Glutamatergic neuron (in vitro differentiated cells): ENCODE measurements around the gene PLK3. TPM values are rescaled to one million over a fixed set of nuclear protein-coding genes. Genes with fewer than 3 reads are reported as not detected.

ENCODE experiments used
- DNase-seq: peaks from one replicate; pipeline ENCODE4 v3.0.0; 2022
- H3K27ac Mint-ChIP-seq: one replicate; pipeline ENCODE4 v1.8.0; 2020; ENCODE audit warnings: mild to moderate bottlenecking, mixed read lengths, inconsistent platforms; ENCODE audit not compliant: unreplicated experiment
- H3K27me3 Mint-ChIP-seq: one replicate; pipeline ENCODE4 v1.8.0; 2020; ENCODE audit warnings: mild to moderate bottlenecking, moderate library complexity, mixed read lengths, inconsistent platforms; ENCODE audit not compliant: unreplicated experiment
- H3K36me3 Mint-ChIP-seq: one replicate; pipeline ENCODE4 v1.8.0; 2020; ENCODE audit warnings: mild to moderate bottlenecking, mixed read lengths, inconsistent platforms; ENCODE audit not compliant: unreplicated experiment
- H3K4me1 Mint-ChIP-seq: one replicate; pipeline ENCODE4 v1.8.0; 2020; ENCODE audit warnings: mild to moderate bottlenecking, low read depth, mixed read lengths, inconsistent platforms; ENCODE audit not compliant: unreplicated experiment
- H3K4me3 Mint-ChIP-seq: one replicate; pipeline ENCODE4 v1.8.0; 2020; ENCODE audit warnings: mild to moderate bottlenecking, mixed read lengths, inconsistent platforms; ENCODE audit not compliant: unreplicated experiment
- H3K9me3 Mint-ChIP-seq: one replicate; pipeline ENCODE4 v1.8.0; 2020; ENCODE audit warnings: mild to moderate bottlenecking, moderate library complexity, mixed read lengths, inconsistent platforms; ENCODE audit not compliant: unreplicated experiment
- CTCF ChIP-seq: fragments of 200-600 bp; sonication (generic); IDR thresholded peaks from one replicate; pipeline ENCODE4 v1.5.0; 2021; ENCODE audit not compliant: partially characterized antibody, unreplicated experiment
- total RNA-seq: library from RNA; stranded (reverse); fragmentation: NEBNext Ultra II Directional; extraction: Animal tissue kit (Norgen Biotek cat#: 25700); gene quantifications from one replicate; pipeline ENCODE4 v1.2.1, GENCODE V29; 2021; ENCODE audit not compliant: unreplicated experiment

PLK3 gene
- total RNA-seq, 1 donor from 2014 or later, result 89.3 TPM

- no peak overlapping the region for H3K27ac Mint-ChIP-seq
- peaks cover 5% of the 10 kb centered on the region for H3K27me3 Mint-ChIP-seq
- H3K4me1 Mint-ChIP-seq, result peaks cover 12% of the 10 kb centered on the region
- no peaks in the 10 kb centered on the region for H3K36me3 Mint-ChIP-seq
- peak overlapping the region; percentile 79 for H3K4me3 Mint-ChIP-seq
- H3K9me3 Mint-ChIP-seq, result peaks cover 7% of the 10 kb centered on the region
- peak; percentile 59 for DNase-seq
- TF ChIP-seq CTCF, result no peak
These were observed 15.8 kb upstream of the PLK3 start for GRCh38 chr1:44784094-44785028.

GRCh38 chr1:44785029-44785380 is 15.2 kb upstream of the PLK3 start:
- DNase-seq, result no peak
- Mint-ChIP-seq H3K4me3 (peak overlapping the region; percentile 65), H3K4me1 (peaks cover 12% of the 10 kb centered on the region), H3K36me3 (no peaks in the 10 kb centered on the region), H3K9me3 (peaks cover 7% of the 10 kb centered on the region), H3K27ac (no peak overlapping the region), H3K27me3 (peaks cover 5% of the 10 kb centered on the region)
- TF ChIP-seq CTCF, result no peak

- no peak for DNase-seq
- Mint-ChIP-seq H3K27me3 (peaks cover 5% of the 10 kb centered on the region), H3K4me3 (peak overlapping the region; percentile 65), H3K4me1 (peaks cover 12% of the 10 kb centered on the region), H3K27ac (no peak overlapping the region), H3K36me3 (no peaks in the 10 kb centered on the region), H3K9me3 (peaks cover 7% of the 10 kb centered on the region)
- TF ChIP-seq CTCF, result no peak
These were observed 14.6 kb upstream of the PLK3 start for GRCh38 chr1:44785501-44786137.

GRCh38 chr1:44786138-44786840 is 13.9 kb upstream of the PLK3 start:
- peaks cover 7% of the 10 kb centered on the region for H3K9me3 Mint-ChIP-seq
- peak; percentile 82 for DNase-seq
- H3K27me3 Mint-ChIP-seq, result peaks cover 5% of the 10 kb centered on the region
- H3K27ac Mint-ChIP-seq, result no peak overlapping the region
- no peaks in the 10 kb centered on the region for H3K36me3 Mint-ChIP-seq
- H3K4me3 Mint-ChIP-seq, result peak overlapping the region; percentile 65
- peak; percentile 100 for TF ChIP-seq CTCF
- H3K4me1 Mint-ChIP-seq, result peaks cover 12% of the 10 kb centered on the region
